22Rv1 (cell line): ENCODE data around the gene B3GLCT.

Experiments
- ZFX ChIP-seq: fragments of 450-650 bp; IDR thresholded peaks from 2 replicates; pipeline ENCODE4 v1.6.1; 2017; ENCODE audit warnings: antibody characterized with exemption, borderline replicate concordance
- TF ChIP-seq, protein P1 (sequence below): fragments of 450-650 bp; IDR thresholded peaks from 2 replicates; pipeline ENCODE4 v1.5.1; 2017; ENCODE audit warnings: mild to moderate bottlenecking

DNA sequence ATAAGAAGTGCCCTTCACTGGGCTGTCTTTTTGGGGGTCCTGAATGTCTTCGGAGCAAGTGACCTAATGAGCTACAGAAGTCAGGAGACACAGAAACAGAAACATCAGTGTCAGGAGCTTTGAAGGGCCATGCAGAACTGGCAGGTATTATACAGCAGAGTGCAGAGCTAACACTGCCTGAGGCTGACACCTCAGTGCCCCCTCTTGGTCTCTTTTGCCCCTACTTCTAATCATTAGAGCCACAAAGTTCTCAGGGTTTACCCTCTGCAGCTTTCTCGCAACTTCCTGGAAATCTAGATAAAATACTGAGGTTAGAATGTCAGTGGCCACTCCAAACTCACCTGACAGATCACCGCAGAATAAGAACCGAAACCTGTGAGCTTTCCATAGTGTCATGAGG lies 172.7 kb downstream of the B3GLCT start:
- TF ChIP-seq, protein P1, sequence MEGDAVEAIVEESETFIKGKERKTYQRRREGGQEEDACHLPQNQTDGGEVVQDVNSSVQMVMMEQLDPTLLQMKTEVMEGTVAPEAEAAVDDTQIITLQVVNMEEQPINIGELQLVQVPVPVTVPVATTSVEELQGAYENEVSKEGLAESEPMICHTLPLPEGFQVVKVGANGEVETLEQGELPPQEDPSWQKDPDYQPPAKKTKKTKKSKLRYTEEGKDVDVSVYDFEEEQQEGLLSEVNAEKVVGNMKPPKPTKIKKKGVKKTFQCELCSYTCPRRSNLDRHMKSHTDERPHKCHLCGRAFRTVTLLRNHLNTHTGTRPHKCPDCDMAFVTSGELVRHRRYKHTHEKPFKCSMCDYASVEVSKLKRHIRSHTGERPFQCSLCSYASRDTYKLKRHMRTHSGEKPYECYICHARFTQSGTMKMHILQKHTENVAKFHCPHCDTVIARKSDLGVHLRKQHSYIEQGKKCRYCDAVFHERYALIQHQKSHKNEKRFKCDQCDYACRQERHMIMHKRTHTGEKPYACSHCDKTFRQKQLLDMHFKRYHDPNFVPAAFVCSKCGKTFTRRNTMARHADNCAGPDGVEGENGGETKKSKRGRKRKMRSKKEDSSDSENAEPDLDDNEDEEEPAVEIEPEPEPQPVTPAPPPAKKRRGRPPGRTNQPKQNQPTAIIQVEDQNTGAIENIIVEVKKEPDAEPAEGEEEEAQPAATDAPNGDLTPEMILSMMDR = no peak
- TF ChIP-seq ZFX = no peak
